ENCODE measurements around the gene RRP8. TPM values are rescaled to one million over a fixed set of nuclear protein-coding genes. Genes with fewer than 3 reads are reported as not detected.

The RRP8 gene
- total and polyA plus RNA-seq, 2 experiments from 2014 or later, result 27.3 to 32.6 TPM

DNA sequence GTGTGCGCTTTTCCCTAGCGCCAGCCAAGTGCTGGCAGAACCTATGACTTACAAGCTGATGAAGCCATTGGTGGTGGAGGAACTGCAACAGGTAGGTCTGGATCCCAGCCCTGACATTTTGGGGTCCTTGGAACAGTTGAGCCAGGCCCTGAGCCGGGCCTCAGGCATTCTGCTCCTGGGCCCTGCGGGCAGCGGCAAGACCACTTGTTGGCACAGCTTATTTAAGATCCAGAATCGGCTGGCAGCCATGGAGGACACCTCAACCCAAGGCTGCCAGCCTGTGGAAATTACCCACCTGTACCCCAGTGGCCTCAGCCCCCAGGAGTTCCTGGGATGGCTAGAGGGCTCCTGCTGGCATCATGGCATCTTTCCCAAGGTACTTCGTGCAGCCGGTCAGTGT, 56.7 kb downstream of the RRP8 start:
- DNase-seq (ENCODE audit: low read depth in 1 of 2, low spot score in 1 of 2), result no peak
- H3K27me3 ChIP-seq, result no peaks in the 10 kb centered on the region

GRCh38 chr11:6545917-6546605, 57.4 kb downstream of the RRP8 start:
- DNase-seq (ENCODE audit: low read depth in 1 of 2, low spot score in 1 of 2), result no peak
- no peak overlapping the region for H3K27ac ChIP-seq
- no peaks in the 10 kb centered on the region for H3K9me3 ChIP-seq (ENCODE audit: low read depth)

More for the DNA sequence above, 56.7 kb downstream of the RRP8 start:
- H3K36me3 ChIP-seq, result no peaks in the 10 kb centered on the region
- no peak overlapping the region for H3K4me3 ChIP-seq
- H3K27ac ChIP-seq, result no peak overlapping the region
- TF ChIP-seq, protein P1, sequence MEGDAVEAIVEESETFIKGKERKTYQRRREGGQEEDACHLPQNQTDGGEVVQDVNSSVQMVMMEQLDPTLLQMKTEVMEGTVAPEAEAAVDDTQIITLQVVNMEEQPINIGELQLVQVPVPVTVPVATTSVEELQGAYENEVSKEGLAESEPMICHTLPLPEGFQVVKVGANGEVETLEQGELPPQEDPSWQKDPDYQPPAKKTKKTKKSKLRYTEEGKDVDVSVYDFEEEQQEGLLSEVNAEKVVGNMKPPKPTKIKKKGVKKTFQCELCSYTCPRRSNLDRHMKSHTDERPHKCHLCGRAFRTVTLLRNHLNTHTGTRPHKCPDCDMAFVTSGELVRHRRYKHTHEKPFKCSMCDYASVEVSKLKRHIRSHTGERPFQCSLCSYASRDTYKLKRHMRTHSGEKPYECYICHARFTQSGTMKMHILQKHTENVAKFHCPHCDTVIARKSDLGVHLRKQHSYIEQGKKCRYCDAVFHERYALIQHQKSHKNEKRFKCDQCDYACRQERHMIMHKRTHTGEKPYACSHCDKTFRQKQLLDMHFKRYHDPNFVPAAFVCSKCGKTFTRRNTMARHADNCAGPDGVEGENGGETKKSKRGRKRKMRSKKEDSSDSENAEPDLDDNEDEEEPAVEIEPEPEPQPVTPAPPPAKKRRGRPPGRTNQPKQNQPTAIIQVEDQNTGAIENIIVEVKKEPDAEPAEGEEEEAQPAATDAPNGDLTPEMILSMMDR (IDR thresholded peaks at IDR 0.05; ENCODE audit: low read depth, low read length), result no peak
- no peaks in the 10 kb centered on the region for H3K9me3 ChIP-seq (ENCODE audit: low read depth)
- H3K4me1 ChIP-seq (ENCODE audit: low read depth), result no peaks in the 10 kb centered on the region

More at GRCh38 chr11:6545917-6546605, 57.4 kb downstream of the RRP8 start:
- no peaks in the 10 kb centered on the region for H3K4me1 ChIP-seq (ENCODE audit: low read depth)
- H3K36me3 ChIP-seq, result no peaks in the 10 kb centered on the region
- no peak overlapping the region for H3K4me3 ChIP-seq
- no peaks in the 10 kb centered on the region for H3K27me3 ChIP-seq
- TF ChIP-seq, protein P1 (IDR thresholded peaks at IDR 0.05; ENCODE audit: low read depth, low read length), result no peak

Other genes starting within 250 kb of the RRP8 start
- gene SMPD1, start 213.1 kb downstream of the RRP8 start, total RNA-seq, result 44.8 and 52.1 TPM in 2 replicates
- gene SMPD1, start 213.1 kb downstream of the RRP8 start, polyA plus RNA-seq, result 29.2 and 43.8 TPM in 2 replicates
- gene APBB1, start 184.5 kb downstream of the RRP8 start, total RNA-seq, result 159 and 188 TPM in 2 replicates
- gene APBB1, start 184.5 kb downstream of the RRP8 start, polyA plus RNA-seq, result 193 and 201 TPM in 2 replicates
- 0.95 TPM in 1 of 2 replicates, not detected in the other for gene HPX, start 162.6 kb downstream of the RRP8 start, total RNA-seq
- 0.73 and 2.3 TPM in 2 replicates for gene HPX, start 162.6 kb downstream of the RRP8 start, polyA plus RNA-seq
- gene TRIM3, start 129.7 kb downstream of the RRP8 start, total RNA-seq, result 25.3 and 27.5 TPM in 2 replicates
- 21.5 and 21.9 TPM in 2 replicates for gene TRIM3, start 129.7 kb downstream of the RRP8 start, polyA plus RNA-seq
- gene ARFIP2, start 122.3 kb downstream of the RRP8 start, total RNA-seq, result 52.7 and 56.7 TPM in 2 replicates
- gene ARFIP2, start 122.3 kb downstream of the RRP8 start, polyA plus RNA-seq, result 60.1 and 68.9 TPM in 2 replicates
- 33.7 and 62.0 TPM in 2 replicates for gene TIMM10B, start 122.1 kb downstream of the RRP8 start, total RNA-seq
- 39.0 and 46.2 TPM in 2 replicates for gene TIMM10B, start 122.1 kb downstream of the RRP8 start, polyA plus RNA-seq
- gene DNHD1, start 106.3 kb downstream of the RRP8 start, total RNA-seq, result 9.2 and 24.5 TPM in 2 replicates
- gene DNHD1, start 106.3 kb downstream of the RRP8 start, polyA plus RNA-seq, result 8.8 and 10.5 TPM in 2 replicates
- 221 and 259 TPM in 2 replicates for gene ILK, start 158 bp upstream of the RRP8 start, total RNA-seq
- gene ILK, start 158 bp upstream of the RRP8 start, polyA plus RNA-seq, result 270 and 316 TPM in 2 replicates
- gene TAF10, start 8.6 kb upstream of the RRP8 start, total RNA-seq, result 72.6 and 113 TPM in 2 replicates
- 277 and 316 TPM in 2 replicates for gene TAF10, start 8.6 kb upstream of the RRP8 start, polyA plus RNA-seq
- 13.2 and 27.8 TPM in 2 replicates for gene TPP1, start 15.8 kb upstream of the RRP8 start, total RNA-seq
- gene TPP1, start 15.8 kb upstream of the RRP8 start, polyA plus RNA-seq, result 28.0 and 36.8 TPM in 2 replicates
- gene DCHS1, start 52.2 kb upstream of the RRP8 start, total RNA-seq, result 45.8 and 60.2 TPM in 2 replicates
- 16.0 and 19.8 TPM in 2 replicates for gene DCHS1, start 52.2 kb upstream of the RRP8 start, polyA plus RNA-seq
- gene MRPL17, start 79.7 kb upstream of the RRP8 start, total RNA-seq, result 52.1 and 100 TPM in 2 replicates
- gene MRPL17, start 79.7 kb upstream of the RRP8 start, polyA plus RNA-seq, result 62.1 and 108 TPM in 2 replicates
- 0.12 TPM in 1 of 2 replicates, not detected in the other for gene OR2AG2, start 168.4 kb upstream of the RRP8 start, total RNA-seq
- 0.16 and 0.28 TPM in 2 replicates for gene OR2AG2, start 168.4 kb upstream of the RRP8 start, polyA plus RNA-seq
- gene OR2AG1, start 179.4 kb upstream of the RRP8 start, total RNA-seq, result not detected in 2 replicates
- 0.04 and 0.09 TPM in 2 replicates for gene OR2AG1, start 179.4 kb upstream of the RRP8 start, polyA plus RNA-seq
- gene OR6A2, start 196.1 kb upstream of the RRP8 start, total RNA-seq, result 0.11 and 0.12 TPM in 2 replicates
- 0.07 TPM in 1 of 2 replicates, not detected in the other for gene OR6A2, start 196.1 kb upstream of the RRP8 start, polyA plus RNA-seq
- not detected in 2 replicates for gene OR10A5, start 242.1 kb upstream of the RRP8 start, total RNA-seq
- 1.00 TPM in 1 of 2 replicates, not detected in the other for gene OR10A5, start 242.1 kb upstream of the RRP8 start, polyA plus RNA-seq